GM12878 (cell line): ENCODE measurements around the gene PSMD4. TPM values are rescaled to one million over a fixed set of nuclear protein-coding genes. Genes with fewer than 3 reads are reported as not detected.
A peak's percentile ranks its signal among the peaks of the same experiment; 100 is the strongest.

Source experiments
- ATAC-seq: fragments of 200-7000 bp; cut with Tn5 transposase; 3 replicates; pipeline ENCODE4 v1.9.1; 2020; ENCODE audit warnings: mild to moderate bottlenecking, moderate library complexity
- BruUV-seq: library from RNA; stranded (reverse); fragments of 400-500 nt; replicated peaks from 2 replicates; lab custom pipeline; 2021; lab: Mats Ljungman, UMichigan
- CTCF ChIA-PET: fragments of 300-600 bp; sonication (Branson Sonifier 250); formaldehyde crosslinking; extraction: SDS; loops from one replicate; lab custom pipeline; 2021; ENCODE audit warnings: inconsistent platforms; lab: Yijun Ruan, JAX
- POLR2A ChIA-PET: fragments of 350-600 bp; formaldehyde crosslinking; extraction: SDS; loops from one replicate; lab custom pipeline; 2021; ENCODE audit warnings: inconsistent platforms; lab: Charles Lee
- RAD21 ChIA-PET: fragments of 300-600 bp; sonication (Branson Sonifier 250); formaldehyde crosslinking; loops from one replicate; lab custom pipeline; 2023; ENCODE audit warnings: antibody characterized with exemption; ENCODE audit not compliant: unreplicated experiment; lab: Charles Lee
- SMC1A ChIA-PET: fragments of 300-600 bp; sonication (Branson Sonifier 250); formaldehyde crosslinking; loops from one replicate; lab custom pipeline; 2023; ENCODE audit not compliant: unreplicated experiment, uncharacterized antibody; lab: Charles Lee
- DNase-seq: peaks from one replicate; pipeline ENCODE4 v3.0.0-alpha.2; 2011; ENCODE audit warnings: low read depth, low spot score
- FAIRE-seq: peaks from 3 replicates; lab custom pipeline; 2011; peaks lifted over from hg19 to GRCh38; lab: Jason Lieb, UNC
- H2AFZ ChIP-seq: 2 replicates; pipeline ENCODE4 v1.6.0; 2011; ENCODE audit warnings: low read depth, low read length, control low read depth; ENCODE audit not compliant: control insufficient read depth
- H3K27ac ChIP-seq: 2 replicates; pipeline ENCODE4 v1.5.1; 2011; ENCODE audit warnings: control low read depth; ENCODE audit not compliant: control insufficient read depth, insufficient read depth
- H3K27me3 ChIP-seq, 2 experiments: replicated peaks in 1 of 2; 2 replicates each; pipeline versions ENCODE4 v1.6.0 to v1.6.1; 2011; ENCODE audit warnings: low read length in 1 of 2; ENCODE audit not compliant: control insufficient read depth in 2 of 2, insufficient read depth in 2 of 2
- H3K36me3 ChIP-seq, 2 experiments: 2 replicates each; pipeline ENCODE4 v1.5.1; 2011; ENCODE audit warnings: low read length in 1 of 2; ENCODE audit not compliant: control insufficient read depth in 2 of 2, insufficient read depth in 2 of 2
- H3K4me1 ChIP-seq: 2 replicates; pipeline ENCODE4 v1.6.1; 2011; ENCODE audit warnings: mild to moderate bottlenecking, low read length, moderate library complexity, mixed read lengths; ENCODE audit not compliant: control insufficient read depth, insufficient read depth
- H3K4me2 ChIP-seq: 2 replicates; pipeline ENCODE4 v1.6.0; 2011; ENCODE audit warnings: control low read depth; ENCODE audit not compliant: control insufficient read depth, insufficient read depth
- H3K4me3 ChIP-seq: fragments of 200-600 bp; sonication (generic); 2 replicates; pipeline ENCODE4 v1.5.1; 2016
- H3K79me2 ChIP-seq: 2 replicates; pipeline ENCODE4 v1.6.0; 2011; ENCODE audit warnings: low read length; ENCODE audit not compliant: control insufficient read depth, insufficient read depth
- H3K9ac ChIP-seq: 2 replicates; pipeline ENCODE4 v1.8.0; 2011; ENCODE audit warnings: low read length, control low read depth, mixed read lengths; ENCODE audit not compliant: control insufficient read depth, insufficient read depth
- H3K9me3 ChIP-seq: replicated peaks from 3 replicates; pipeline ENCODE4 v1.5.1; 2011; ENCODE audit warnings: mild to moderate bottlenecking, low read length; ENCODE audit not compliant: control insufficient read depth, insufficient read depth
- H4K20me1 ChIP-seq: 2 replicates; pipeline ENCODE4 v1.6.0; 2011; ENCODE audit not compliant: control insufficient read depth, insufficient read depth
- GABPA ChIP-seq: IDR thresholded peaks from 2 replicates; pipeline ENCODE4 v1.6.1; 2014; ENCODE audit warnings: antibody characterized with exemption, low read depth, mild to moderate bottlenecking, inconsistent platforms
- HDAC6 ChIP-seq: fragments of 200-600 bp; sonication (generic); IDR thresholded peaks from one replicate; pipeline ENCODE4 v1.8.0; 2017; ENCODE audit warnings: antibody characterized with exemption; ENCODE audit not compliant: unreplicated experiment
- MXI1 ChIP-seq: fragments of 150-350 bp; IDR thresholded peaks from 2 replicates; pipeline ENCODE4 v1.6.1; 2011; ENCODE audit warnings: low read depth, mild to moderate bottlenecking, inconsistent platforms, low read length, improper control_type of control experiment
- NFYB ChIP-seq: IDR thresholded peaks from 2 replicates; pipeline ENCODE4 v1.6.1; 2011; ENCODE audit warnings: low read depth, mild to moderate bottlenecking, low read length, improper control_type of control experiment, moderate library complexity; ENCODE audit not compliant: insufficient read depth
- PML ChIP-seq: IDR thresholded peaks from 2 replicates; pipeline ENCODE4 v1.6.1; 2012; ENCODE audit warnings: low read length, inconsistent platforms
- POLR2A ChIP-seq: IDR thresholded peaks from 2 replicates; pipeline ENCODE4 v1.6.1; 2011; ENCODE audit warnings: low read depth, mild to moderate bottlenecking, low read length
- TAF1 ChIP-seq: IDR thresholded peaks from 2 replicates; pipeline ENCODE4 v1.6.1; 2011; ENCODE audit warnings: mild to moderate bottlenecking, low read depth, low read length, borderline replicate concordance
- ZSCAN29 ChIP-seq: fragments of 450-650 bp; IDR thresholded peaks from 2 replicates; pipeline ENCODE4 v1.6.1; 2017; ENCODE audit warnings: mild to moderate bottlenecking, moderate library complexity
- WGBS: methylation state at CpG from one replicate; pipeline ENCODE4 v1.1.6; 2016; ENCODE audit warnings: low lambda C conversion rate; ENCODE audit not compliant: insufficient replicate concordance, insufficient coverage; ENCODE audit errors: missing lambda C conversion rate; 5-methylcytosine and 5-hydroxymethylcytosine counted together
- in situ Hi-C: fragments of 300-500 bp; cut with MboI; formaldehyde crosslinking; loops from 9 replicates; pipeline ENCODE4 v1.14.3; 2018; ENCODE audit warnings: mixed read lengths
- intact Hi-C: fragments of 100-400 bp; cut with micrococcal nuclease; formaldehyde crosslinking; loops from one replicate; pipeline ENCODE4 v1.14.2; 2022; ENCODE audit not compliant: unreplicated experiment
- polyA plus RNA-seq, 11 experiments: library from polyadenylated mRNA; depleted of rRNA in 4 of 11; unstranded in 6 of 11; stranded (reverse) in 5 of 11; fragments of >200 nt; fragmentation: Nextera tagmentation in 4 of 11; fragmentation: Illumina TruSeq in 1 of 11; extraction: Ambion mirVana in 4 of 11; extraction: Trizol in 1 of 11; gene quantifications; 1 replicate in 1 of 11; 2 replicates in 10 of 11; pipeline versions ENCODE4 v1.2.1 to v1.2.3, GENCODE V29; 2011 to 2016; ENCODE audit warnings: inconsistent platforms in 2 of 11, missing spikeins in 2 of 11, low read depth in 1 of 11
- total RNA-seq, 4 experiments: library from RNA; depleted of rRNA in 3 of 4; stranded (reverse); fragments of >200 nt in 3 of 4; fragmentation: Illumina TruSeq in 1 of 4; extraction: Trizol in 1 of 4; gene quantifications; 2 replicates each; pipeline versions ENCODE4 v1.2.1 to v1.2.3, GENCODE V29; 2013 to 2021

PSMD4 gene
- total and polyA plus RNA-seq, 10 of the 15 experiments (the other 5 are each of a cell fraction or from before 2014, with no cell fraction given), result 129 to 281 (median 188) TPM

DNA sequence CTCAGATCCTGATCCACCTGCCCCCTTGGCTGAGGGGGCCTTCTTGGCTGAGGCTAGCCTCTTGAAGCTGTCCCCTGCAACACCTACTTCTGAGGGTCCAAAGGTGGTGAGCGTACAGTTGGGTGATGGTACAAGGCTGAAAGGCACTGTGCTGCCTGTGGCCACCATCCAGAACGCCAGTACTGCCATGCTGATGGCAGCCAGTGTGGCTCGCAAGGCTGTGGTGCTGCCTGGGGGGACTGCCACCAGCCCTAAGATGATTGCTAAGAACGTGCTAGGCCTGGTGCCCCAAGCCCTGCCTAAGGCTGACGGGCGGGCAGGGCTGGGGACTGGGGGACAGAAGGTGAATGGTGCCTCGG, 32.8 kb downstream of the PSMD4 start:
- POLR2A ChIA-PET, result no interaction called here
- TF ChIP-seq POLR2A, result 0 out of 2 replicates have a peak, but pooled peaks have one; percentile 8
- TF ChIP-seq TAF1, result no peak
- TF ChIP-seq, all 136 proteins: peak for 1
- Histone ChIP-seq H3K36me3 (peaks cover 20 to 38% of the 10 kb centered on the region in 2 experiments), H3K9me3 (no peaks in the 10 kb centered on the region), H3K9ac (no peak overlapping the region), H3K79me2 (peaks cover 29% of the 10 kb centered on the region), H3K27me3 (no peaks in the 10 kb centered on the region), H3K4me2 (no peak overlapping the region), H3K4me1 (peaks cover 11% of the 10 kb centered on the region), H2AFZ (no peak overlapping the region), H3K27ac (no peak overlapping the region), H3K4me3 (no peak overlapping the region), H4K20me1 (no peaks in the 10 kb centered on the region)
- FAIRE-seq, result no peak
- ChIA-PET RAD21 (no interaction called here), SMC1A (no interaction called here), CTCF (no interaction called here)
- no peak for DNase-seq
- intact Hi-C loops, result no loop called here
- 94% methylated on average over 7 of the region's 7 CpGs for WGBS
- in situ Hi-C loops, result no loop called here
- no peak for ATAC-seq
- BruUV-seq, result no TSS peak

DNA sequence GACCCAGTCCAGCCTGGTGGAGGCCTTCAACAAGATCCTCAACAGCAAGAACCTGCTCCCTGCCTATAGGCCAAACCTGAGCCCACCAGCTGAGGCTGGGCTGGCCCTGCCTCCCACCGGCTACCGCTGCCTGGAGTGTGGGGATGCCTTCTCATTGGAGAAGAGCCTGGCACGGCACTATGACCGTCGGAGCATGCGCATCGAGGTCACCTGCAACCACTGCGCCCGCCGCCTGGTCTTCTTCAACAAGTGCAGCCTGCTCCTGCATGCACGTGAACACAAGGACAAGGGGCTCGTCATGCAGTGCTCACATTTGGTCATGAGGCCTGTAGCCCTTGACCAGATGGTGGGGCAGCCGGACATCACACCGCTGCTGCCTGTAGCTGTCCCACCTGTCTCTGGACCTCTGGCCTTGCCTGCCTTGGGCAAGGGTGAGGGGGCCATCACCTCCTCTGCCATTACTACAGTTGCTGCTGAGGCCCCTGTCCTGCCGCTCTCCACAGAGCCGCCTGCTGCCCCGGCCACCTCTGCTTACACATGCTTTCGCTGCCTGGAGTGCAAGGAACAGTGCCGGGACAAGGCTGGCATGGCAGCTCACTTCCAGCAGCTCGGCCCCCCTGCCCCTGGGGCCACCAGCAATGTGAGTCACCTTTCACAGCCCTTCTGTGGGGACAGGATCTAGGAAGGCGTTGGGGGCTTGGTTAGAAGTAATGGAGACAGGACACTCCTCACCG, 33.4 kb downstream of the PSMD4 start:
- RAD21 ChIA-PET, result no interaction called here

More for the DNA sequence above, 33.4 kb downstream of the PSMD4 start:
- Histone ChIP-seq H3K4me1 (peaks cover 11% of the 10 kb centered on the region), H3K79me2 (peaks cover 23% of the 10 kb centered on the region), H3K4me3 (no peak overlapping the region), H3K9ac (no peak overlapping the region), H2AFZ (no peak overlapping the region), H3K27me3 (no peaks in the 10 kb centered on the region)
- intact Hi-C loops, result no loop called here
- DNase-seq (no peak), FAIRE-seq (no peak)
- ChIA-PET CTCF (no interaction called here), SMC1A (no interaction called here)
- TF ChIP-seq NFYB, result no peak
- TF ChIP-seq ZSCAN29, result no peak
- TF ChIP-seq HDAC6, result no peak
- TF ChIP-seq MXI1, result no peak
- TF ChIP-seq GABPA, result no peak
- TF ChIP-seq PML, result 0 out of 2 replicates have a peak, but pooled peaks have one; percentile 7
- TF ChIP-seq, all 136 proteins: peak for 1
- Histone ChIP-seq H3K27ac (no peak overlapping the region), H3K4me2 (no peak overlapping the region), H4K20me1 (no peaks in the 10 kb centered on the region), H3K9me3 (no peaks in the 10 kb centered on the region), H3K36me3 (peaks cover 26 to 44% of the 10 kb centered on the region in 2 experiments)
- WGBS, result 98% methylated on average over 22 of the region's 22 CpGs
- ATAC-seq, result no peak
- POLR2A ChIA-PET, result interaction anchor here (0.6 kb wide), 1 partner anchor 32 kb away, joined by 7 read pairs; no protein-coding TSS in a partner anchor
- BruUV-seq, result no TSS peak
- in situ Hi-C loops, result no loop called here
